Measurements from ENCODE around the gene DOCK7. TPM values are rescaled to one million over a fixed set of nuclear protein-coding genes. Genes with fewer than 3 reads are reported as not detected.
A peak's percentile ranks its signal among the peaks of the same experiment; 100 is the strongest.

DOCK7 gene
- total and polyA plus RNA-seq, 2 of the 13 experiments (the other 11 are each of a cell fraction or from before 2014, with no cell fraction given): 45.7 to 67.2 TPM

DNA sequence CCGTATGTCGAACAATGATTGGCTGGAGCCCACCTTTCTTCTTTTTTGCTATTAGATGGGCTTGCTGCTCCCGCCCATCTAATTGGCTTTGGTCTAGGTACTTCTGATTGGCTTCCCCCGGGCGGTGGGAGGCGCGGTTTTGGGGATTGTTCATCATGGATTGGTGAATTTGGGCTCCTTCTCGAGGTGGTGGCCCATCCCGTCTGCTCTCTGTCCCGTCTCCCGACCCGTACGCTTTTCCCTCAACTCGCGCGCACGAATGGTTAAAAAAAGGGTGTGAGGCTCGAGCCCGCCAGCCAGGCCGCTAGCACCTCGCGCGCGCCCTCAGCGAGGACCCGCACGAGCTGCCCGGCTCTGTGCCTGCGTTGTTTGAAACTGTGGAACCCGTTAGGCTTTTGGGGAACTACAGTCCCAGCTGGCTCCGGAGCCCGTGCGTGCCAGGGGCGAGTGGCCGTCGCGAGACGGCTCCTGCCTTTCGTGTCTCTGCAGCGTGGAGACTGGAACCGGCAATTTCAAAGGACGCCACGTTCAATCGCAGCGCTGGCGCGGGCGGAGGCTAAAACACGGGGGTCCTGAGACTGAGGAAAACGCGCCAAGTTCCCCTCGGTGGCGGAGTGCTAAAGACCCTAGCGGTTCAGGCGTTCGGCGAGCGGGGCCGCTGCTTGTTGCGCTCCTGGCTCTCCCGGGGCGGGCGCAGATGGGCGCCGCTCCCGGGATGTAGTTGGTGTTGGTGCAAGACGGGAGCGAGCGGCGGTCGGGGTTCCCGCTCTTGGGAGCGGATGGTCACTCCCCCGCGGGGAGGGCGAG lies 251.5 kb downstream of the DOCK7 start, which contains the start of gene USP1 (continued):
- no peak for TF ChIP-seq ZNF841 (CRISPR knock-in tag; IDR thresholded peaks at IDR 0.05; ENCODE audit: borderline replicate concordance)
- no peak for TF ChIP-seq ZNF879 (CRISPR knock-in tag; IDR thresholded peaks at IDR 0.05)
- TF ChIP-seq ZNF263 (CRISPR knock-in tag; IDR thresholded peaks at IDR 0.05): no peak
- TF ChIP-seq, protein P1, sequence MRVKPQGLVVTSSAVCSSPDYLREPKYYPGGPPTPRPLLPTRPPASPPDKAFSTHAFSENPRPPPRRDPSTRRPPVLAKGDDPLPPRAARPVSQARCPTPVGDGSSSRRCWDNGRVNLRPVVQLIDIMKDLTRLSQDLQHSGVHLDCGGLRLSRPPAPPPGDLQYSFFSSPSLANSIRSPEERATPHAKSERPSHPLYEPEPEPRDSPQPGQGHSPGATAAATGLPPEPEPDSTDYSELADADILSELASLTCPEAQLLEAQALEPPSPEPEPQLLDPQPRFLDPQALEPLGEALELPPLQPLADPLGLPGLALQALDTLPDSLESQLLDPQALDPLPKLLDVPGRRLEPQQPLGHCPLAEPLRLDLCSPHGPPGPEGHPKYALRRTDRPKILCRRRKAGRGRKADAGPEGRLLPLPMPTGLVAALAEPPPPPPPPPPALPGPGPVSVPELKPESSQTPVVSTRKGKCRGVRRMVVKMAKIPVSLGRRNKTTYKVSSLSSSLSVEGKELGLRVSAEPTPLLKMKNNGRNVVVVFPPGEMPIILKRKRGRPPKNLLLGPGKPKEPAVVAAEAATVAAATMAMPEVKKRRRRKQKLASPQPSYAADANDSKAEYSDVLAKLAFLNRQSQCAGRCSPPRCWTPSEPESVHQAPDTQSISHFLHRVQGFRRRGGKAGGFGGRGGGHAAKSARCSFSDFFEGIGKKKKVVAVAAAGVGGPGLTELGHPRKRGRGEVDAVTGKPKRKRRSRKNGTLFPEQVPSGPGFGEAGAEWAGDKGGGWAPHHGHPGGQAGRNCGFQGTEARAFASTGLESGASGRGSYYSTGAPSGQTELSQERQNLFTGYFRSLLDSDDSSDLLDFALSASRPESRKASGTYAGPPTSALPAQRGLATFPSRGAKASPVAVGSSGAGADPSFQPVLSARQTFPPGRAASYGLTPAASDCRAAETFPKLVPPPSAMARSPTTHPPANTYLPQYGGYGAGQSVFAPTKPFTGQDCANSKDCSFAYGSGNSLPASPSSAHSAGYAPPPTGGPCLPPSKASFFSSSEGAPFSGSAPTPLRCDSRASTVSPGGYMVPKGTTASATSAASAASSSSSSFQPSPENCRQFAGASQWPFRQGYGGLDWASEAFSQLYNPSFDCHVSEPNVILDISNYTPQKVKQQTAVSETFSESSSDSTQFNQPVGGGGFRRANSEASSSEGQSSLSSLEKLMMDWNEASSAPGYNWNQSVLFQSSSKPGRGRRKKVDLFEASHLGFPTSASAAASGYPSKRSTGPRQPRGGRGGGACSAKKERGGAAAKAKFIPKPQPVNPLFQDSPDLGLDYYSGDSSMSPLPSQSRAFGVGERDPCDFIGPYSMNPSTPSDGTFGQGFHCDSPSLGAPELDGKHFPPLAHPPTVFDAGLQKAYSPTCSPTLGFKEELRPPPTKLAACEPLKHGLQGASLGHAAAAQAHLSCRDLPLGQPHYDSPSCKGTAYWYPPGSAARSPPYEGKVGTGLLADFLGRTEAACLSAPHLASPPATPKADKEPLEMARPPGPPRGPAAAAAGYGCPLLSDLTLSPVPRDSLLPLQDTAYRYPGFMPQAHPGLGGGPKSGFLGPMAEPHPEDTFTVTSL (CRISPR knock-in tag; IDR thresholded peaks at IDR 0.05; ENCODE audit: borderline replicate concordance): peak; percentile 48; the same call in 1 of the 2 replicates
- TF ChIP-seq, protein P2, sequence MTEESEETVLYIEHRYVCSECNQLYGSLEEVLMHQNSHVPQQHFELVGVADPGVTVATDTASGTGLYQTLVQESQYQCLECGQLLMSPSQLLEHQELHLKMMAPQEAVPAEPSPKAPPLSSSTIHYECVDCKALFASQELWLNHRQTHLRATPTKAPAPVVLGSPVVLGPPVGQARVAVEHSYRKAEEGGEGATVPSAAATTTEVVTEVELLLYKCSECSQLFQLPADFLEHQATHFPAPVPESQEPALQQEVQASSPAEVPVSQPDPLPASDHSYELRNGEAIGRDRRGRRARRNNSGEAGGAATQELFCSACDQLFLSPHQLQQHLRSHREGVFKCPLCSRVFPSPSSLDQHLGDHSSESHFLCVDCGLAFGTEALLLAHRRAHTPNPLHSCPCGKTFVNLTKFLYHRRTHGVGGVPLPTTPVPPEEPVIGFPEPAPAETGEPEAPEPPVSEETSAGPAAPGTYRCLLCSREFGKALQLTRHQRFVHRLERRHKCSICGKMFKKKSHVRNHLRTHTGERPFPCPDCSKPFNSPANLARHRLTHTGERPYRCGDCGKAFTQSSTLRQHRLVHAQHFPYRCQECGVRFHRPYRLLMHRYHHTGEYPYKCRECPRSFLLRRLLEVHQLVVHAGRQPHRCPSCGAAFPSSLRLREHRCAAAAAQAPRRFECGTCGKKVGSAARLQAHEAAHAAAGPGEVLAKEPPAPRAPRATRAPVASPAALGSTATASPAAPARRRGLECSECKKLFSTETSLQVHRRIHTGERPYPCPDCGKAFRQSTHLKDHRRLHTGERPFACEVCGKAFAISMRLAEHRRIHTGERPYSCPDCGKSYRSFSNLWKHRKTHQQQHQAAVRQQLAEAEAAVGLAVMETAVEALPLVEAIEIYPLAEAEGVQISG (CRISPR knock-in tag; IDR thresholded peaks at IDR 0.05): peak; percentile 65
- TF ChIP-seq, protein P3, sequence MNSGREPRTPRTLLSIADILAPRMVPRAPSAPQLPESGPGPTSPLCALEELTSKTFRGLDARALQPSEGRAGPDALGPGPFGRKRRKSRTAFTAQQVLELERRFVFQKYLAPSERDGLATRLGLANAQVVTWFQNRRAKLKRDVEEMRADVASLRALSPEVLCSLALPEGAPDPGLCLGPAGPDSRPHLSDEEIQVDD (CRISPR knock-in tag; IDR thresholded peaks at IDR 0.05; ENCODE audit: borderline replicate concordance): 0 out of 2 replicates have a peak, but pooled peaks have one; percentile 53
- TF ChIP-seq, protein P4, sequence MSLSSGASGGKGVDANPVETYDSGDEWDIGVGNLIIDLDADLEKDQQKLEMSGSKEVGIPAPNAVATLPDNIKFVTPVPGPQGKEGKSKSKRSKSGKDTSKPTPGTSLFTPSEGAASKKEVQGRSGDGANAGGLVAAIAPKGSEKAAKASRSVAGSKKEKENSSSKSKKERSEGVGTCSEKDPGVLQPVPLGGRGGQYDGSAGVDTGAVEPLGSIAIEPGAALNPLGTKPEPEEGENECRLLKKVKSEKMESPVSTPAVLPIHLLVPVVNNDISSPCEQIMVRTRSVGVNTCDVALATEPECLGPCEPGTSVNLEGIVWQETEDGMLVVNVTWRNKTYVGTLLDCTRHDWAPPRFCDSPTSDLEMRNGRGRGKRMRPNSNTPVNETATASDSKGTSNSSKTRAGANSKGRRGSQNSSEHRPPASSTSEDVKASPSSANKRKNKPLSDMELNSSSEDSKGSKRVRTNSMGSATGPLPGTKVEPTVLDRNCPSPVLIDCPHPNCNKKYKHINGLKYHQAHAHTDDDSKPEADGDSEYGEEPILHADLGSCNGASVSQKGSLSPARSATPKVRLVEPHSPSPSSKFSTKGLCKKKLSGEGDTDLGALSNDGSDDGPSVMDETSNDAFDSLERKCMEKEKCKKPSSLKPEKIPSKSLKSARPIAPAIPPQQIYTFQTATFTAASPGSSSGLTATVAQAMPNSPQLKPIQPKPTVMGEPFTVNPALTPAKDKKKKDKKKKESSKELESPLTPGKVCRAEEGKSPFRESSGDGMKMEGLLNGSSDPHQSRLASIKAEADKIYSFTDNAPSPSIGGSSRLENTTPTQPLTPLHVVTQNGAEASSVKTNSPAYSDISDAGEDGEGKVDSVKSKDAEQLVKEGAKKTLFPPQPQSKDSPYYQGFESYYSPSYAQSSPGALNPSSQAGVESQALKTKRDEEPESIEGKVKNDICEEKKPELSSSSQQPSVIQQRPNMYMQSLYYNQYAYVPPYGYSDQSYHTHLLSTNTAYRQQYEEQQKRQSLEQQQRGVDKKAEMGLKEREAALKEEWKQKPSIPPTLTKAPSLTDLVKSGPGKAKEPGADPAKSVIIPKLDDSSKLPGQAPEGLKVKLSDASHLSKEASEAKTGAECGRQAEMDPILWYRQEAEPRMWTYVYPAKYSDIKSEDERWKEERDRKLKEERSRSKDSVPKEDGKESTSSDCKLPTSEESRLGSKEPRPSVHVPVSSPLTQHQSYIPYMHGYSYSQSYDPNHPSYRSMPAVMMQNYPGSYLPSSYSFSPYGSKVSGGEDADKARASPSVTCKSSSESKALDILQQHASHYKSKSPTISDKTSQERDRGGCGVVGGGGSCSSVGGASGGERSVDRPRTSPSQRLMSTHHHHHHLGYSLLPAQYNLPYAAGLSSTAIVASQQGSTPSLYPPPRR (CRISPR knock-in tag; IDR thresholded peaks at IDR 0.05; ENCODE audit: borderline replicate concordance): peak; percentile 66; the same call in 1 of the 2 replicates
- 0 out of 2 replicates have a peak, but pooled peaks have one; percentile 30 for TF ChIP-seq MLLT10 (CRISPR knock-in tag; IDR thresholded peaks at IDR 0.05)
- no peak for TF ChIP-seq KAT7 (CRISPR knock-in tag; IDR thresholded peaks at IDR 0.05; ENCODE audit: borderline replicate concordance)
- TF ChIP-seq, protein P5, sequence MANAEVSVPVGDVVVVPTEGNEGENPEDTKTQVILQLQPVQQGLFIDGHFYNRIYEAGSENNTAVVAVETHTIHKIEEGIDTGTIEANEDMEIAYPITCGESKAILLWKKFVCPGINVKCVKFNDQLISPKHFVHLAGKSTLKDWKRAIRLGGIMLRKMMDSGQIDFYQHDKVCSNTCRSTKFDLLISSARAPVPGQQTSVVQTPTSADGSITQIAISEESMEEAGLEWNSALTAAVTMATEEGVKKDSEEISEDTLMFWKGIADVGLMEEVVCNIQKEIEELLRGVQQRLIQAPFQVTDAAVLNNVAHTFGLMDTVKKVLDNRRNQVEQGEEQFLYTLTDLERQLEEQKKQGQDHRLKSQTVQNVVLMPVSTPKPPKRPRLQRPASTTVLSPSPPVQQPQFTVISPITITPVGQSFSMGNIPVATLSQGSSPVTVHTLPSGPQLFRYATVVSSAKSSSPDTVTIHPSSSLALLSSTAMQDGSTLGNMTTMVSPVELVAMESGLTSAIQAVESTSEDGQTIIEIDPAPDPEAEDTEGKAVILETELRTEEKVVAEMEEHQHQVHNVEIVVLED (CRISPR knock-in tag; IDR thresholded peaks at IDR 0.05; ENCODE audit: borderline replicate concordance): peak; percentile 71
- TF ChIP-seq ZNF547 (CRISPR knock-in tag; IDR thresholded peaks at IDR 0.05): 0 out of 2 replicates have a peak, but pooled peaks have one; percentile 20
- TF ChIP-seq ZNF264 (CRISPR knock-in tag; IDR thresholded peaks at IDR 0.05): peak; percentile 65; the same call in 1 of the 2 replicates

All from HepG2 (cell line).